IPS-15b (cell line): ENCODE measurements around the gene PRCP.

Source experiments
- H3K27me3 ChIP-seq: one replicate; pipeline ENCODE4 v1.6.1; 2013; ENCODE audit warnings: low read length; ENCODE audit not compliant: control insufficient read depth, insufficient read depth
- H3K36me3 ChIP-seq: one replicate; pipeline ENCODE4 v1.6.1; 2013; ENCODE audit warnings: low read length; ENCODE audit not compliant: control insufficient read depth, insufficient read depth
- H3K4me1 ChIP-seq: one replicate; pipeline ENCODE4 v1.6.1; 2013; ENCODE audit warnings: mild to moderate bottlenecking, low read length; ENCODE audit not compliant: control insufficient read depth, insufficient read depth
- H3K4me3 ChIP-seq: one replicate; pipeline ENCODE4 v1.5.1; 2013; ENCODE audit warnings: low read depth, low read length
- H3K9ac ChIP-seq: one replicate; pipeline ENCODE4 v1.6.1; 2013; ENCODE audit warnings: low read depth, mild to moderate bottlenecking, low read length
- H3K9me3 ChIP-seq: one replicate; pipeline ENCODE4 v1.6.1; 2013; ENCODE audit warnings: mild to moderate bottlenecking, low read length; ENCODE audit not compliant: control insufficient read depth, insufficient read depth

PRCP gene

DNA sequence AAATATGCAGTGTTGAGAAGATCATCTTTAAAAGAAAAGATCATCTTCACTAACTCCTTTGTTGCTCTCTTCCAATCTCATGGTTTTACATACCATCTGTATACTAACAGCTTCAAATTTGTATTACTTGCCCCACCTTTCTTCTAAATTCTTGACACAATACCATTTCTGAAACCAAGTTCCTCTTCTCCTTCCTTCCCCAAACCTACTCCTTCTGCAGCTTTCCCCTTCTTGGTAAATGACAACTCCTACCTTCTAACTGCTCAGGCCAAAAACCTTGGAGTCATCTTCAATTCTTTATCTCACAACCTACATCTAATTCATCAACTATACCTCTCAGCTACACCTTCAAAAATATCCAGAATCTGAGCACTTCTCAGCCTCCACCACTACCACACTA is 9.3 kb downstream of the PRCP start:
- Histone ChIP-seq H3K9ac (no peak overlapping the region), H3K9me3 (no peaks in the 10 kb centered on the region), H3K27me3 (no peaks in the 10 kb centered on the region), H3K36me3 (no peaks in the 10 kb centered on the region), H3K4me3 (no peak overlapping the region), H3K4me1 (no peaks in the 10 kb centered on the region)

DNA sequence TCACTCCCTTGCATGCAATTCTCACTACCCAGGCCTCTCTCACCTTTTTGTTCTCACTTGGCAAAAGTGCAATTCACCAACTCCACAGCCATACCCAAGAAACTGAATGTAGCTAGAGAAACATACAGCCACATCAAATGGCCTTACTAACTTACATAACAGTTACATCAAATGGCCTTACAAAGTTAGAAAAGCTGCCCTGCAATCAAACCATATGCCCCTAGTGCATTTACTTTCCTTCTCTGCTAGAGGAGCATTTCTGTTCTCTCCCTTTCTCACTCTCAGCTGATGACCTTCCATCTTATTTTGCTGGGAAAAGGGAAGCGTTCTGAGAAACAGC is 10.3 kb downstream of the PRCP start:
- Histone ChIP-seq H3K4me1 (no peaks in the 10 kb centered on the region), H3K27me3 (no peaks in the 10 kb centered on the region), H3K9ac (no peak overlapping the region), H3K9me3 (no peaks in the 10 kb centered on the region), H3K36me3 (no peaks in the 10 kb centered on the region), H3K4me3 (no peak overlapping the region)

DNA sequence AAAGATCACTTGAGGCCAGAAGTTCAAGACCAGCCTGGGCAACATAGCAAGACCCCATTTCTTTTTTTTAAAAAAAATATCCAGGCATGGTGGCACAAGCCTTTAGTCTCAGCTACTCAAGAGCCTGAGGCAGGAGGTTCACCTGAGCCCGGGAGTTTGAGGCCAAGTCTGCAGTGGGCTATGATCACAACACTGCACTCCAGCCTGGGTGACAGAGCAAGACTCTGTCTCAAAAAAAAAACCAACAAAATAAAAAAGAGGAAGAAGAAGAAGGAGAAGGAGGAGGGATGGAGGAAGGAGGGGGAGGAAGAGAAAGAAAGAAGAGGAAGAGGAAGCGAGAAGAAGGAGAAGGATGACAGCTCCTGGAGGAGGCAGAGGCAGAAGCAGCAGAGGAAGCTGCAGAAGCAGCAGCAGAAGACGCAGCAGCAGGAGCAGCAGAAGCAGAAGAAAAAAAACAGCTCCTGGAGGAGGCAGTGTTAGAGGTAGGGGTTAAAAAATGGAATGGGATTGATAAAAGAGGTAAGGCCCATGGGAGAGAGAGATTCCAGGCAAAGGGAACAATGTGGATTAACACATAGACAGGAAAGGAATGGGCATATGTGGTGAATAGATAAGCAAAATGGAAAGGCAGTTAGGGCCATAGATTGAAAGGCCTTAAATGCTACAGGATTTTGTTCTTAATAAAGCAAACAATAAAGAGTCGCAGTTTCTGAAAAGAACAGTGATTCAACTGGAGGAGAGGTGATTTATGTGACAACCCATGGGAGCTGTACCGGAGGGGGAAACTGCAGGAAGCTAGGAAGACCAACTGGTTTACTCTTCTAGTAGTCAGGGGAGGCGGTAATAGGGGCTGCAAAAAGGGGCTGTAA is 10.9 kb downstream of the PRCP start:
- Histone ChIP-seq H3K9ac (no peak overlapping the region), H3K4me3 (no peak overlapping the region), H3K27me3 (no peaks in the 10 kb centered on the region), H3K4me1 (no peaks in the 10 kb centered on the region), H3K36me3 (no peaks in the 10 kb centered on the region), H3K9me3 (no peaks in the 10 kb centered on the region)

DNA sequence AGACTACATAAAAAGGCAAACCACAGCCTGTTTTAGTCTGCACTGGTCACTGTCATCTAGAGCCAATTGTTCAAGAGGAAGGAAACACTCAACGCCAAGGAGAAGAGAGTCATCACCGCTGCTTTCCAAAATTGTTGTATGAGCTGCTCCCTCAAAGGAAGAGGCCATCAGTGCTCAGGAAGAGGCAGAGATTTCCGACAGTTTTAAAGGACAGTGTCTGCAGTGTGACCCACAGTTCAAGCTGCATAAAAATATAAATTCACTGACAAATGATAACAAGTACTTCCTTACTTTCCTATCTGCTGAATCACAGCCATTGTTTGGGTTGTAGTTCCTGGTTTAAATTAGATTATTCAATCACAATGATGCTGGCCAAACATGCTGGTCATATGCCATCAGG is 16.4 kb downstream of the PRCP start:
- H3K9me3 ChIP-seq: peaks cover 7% of the 10 kb centered on the region

DNA sequence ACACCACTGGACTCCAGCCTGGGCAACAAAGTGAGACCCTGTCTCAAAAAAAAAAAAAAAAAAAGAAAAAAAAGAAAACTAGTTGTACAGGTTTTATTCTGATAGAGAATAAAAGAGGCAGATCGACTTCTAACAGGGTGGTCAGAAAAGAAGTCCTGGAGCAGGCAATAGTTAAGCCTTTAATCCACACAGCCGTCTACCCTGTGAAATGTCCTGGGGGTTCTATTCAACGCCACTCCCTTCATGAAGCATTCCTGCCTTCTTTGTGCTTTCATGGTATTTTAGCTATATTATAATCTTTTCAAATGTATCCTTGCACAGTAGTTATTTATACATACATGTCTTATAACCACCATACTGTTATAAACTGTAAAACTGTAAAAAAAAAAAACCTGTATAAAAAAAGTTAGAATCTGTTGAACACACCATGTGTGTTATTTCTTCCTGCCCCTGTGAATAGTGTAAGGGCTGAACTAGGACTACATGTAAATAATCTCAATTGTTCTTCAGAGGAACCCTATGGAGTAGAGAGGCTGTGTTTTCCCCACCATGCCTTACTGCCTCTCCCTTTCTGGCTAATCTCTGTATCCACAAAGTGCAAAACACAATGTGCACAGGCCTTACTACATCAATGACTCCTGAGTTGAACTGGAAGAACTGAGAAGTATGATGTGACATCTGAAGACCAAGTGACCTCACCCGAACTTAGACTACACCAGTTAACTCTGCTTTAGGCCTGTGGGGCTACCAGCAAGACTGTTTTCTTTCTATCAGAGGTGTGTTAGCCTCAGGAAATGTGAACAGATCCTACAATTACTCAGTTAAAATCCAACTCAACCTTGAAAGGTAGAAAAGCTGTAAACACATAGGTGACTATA is 25.3 kb downstream of the PRCP start:
- Histone ChIP-seq H3K9ac (no peak overlapping the region), H3K36me3 (no peaks in the 10 kb centered on the region), H3K4me1 (no peaks in the 10 kb centered on the region), H3K9me3 (no peaks in the 10 kb centered on the region), H3K4me3 (no peak overlapping the region), H3K27me3 (no peaks in the 10 kb centered on the region)

More for the DNA sequence above, 16.4 kb downstream of the PRCP start:
- H3K9ac ChIP-seq: no peak overlapping the region
- H3K4me1 ChIP-seq: no peaks in the 10 kb centered on the region
- H3K36me3 ChIP-seq: no peaks in the 10 kb centered on the region
- no peak overlapping the region for H3K4me3 ChIP-seq
- H3K27me3 ChIP-seq: no peaks in the 10 kb centered on the region

DNA sequence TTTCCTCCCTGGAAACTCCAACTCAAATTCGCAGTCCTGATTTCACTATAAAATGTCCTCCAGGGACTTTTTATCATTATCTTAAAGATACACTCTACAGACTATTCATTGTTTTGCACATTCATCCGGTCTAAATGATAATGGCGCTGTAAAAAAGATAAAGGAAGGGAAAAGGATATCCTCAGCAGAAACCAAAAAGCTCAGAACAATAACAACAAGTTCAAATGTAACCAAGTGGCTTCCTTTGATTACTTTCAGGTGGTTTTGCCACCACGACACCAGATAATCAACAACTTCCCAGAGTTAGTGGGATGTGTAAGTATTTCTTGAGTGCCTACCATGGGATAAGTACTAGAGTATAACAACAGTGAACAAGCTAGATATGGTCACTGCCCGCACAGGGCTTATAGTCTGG is 26.3 kb downstream of the PRCP start:
- no peaks in the 10 kb centered on the region for H3K4me1 ChIP-seq
- no peaks in the 10 kb centered on the region for H3K27me3 ChIP-seq
- H3K9ac ChIP-seq: no peak overlapping the region
- H3K36me3 ChIP-seq: no peaks in the 10 kb centered on the region
- H3K4me3 ChIP-seq: no peak overlapping the region
- no peaks in the 10 kb centered on the region for H3K9me3 ChIP-seq

DNA sequence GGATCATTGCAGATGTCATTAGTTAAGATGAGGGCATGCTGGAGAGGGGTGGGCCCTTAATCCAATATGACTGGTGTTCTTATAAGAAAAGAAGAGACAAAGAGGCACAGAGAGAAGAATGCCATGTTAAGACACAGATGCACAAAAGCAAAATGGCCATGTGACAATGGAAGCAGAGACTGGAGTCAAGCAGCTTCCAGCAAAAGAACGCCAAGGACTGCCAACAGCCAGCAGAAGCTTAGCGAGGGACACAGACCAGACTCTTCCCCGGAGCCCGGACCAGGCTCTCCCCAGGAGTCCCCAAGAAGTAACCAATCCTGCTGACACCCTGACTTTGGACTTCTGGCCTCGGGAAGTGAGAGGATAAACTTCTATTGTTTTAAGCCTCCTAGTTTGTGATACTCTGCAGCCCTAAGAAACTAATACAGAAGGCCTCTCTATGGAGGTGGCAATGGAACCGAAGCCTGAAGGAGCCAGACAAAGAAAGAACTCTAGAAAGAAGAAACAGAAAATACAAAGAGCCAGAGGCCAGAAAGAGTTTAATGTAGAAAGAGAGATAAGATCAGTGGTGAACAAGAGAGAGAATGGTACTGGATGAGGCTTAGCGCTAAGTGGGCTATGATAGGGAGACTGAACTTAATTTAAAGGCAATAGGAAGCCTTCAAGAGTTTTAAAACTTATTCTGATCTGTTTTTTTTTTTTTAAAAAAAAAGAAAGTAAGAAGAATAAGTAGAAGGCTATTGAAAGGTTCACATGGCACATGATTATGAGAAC is 27.7 kb downstream of the PRCP start:
- Histone ChIP-seq H3K9me3 (no peaks in the 10 kb centered on the region), H3K4me1 (no peaks in the 10 kb centered on the region), H3K9ac (no peak overlapping the region), H3K36me3 (no peaks in the 10 kb centered on the region), H3K4me3 (no peak overlapping the region), H3K27me3 (no peaks in the 10 kb centered on the region)

DNA sequence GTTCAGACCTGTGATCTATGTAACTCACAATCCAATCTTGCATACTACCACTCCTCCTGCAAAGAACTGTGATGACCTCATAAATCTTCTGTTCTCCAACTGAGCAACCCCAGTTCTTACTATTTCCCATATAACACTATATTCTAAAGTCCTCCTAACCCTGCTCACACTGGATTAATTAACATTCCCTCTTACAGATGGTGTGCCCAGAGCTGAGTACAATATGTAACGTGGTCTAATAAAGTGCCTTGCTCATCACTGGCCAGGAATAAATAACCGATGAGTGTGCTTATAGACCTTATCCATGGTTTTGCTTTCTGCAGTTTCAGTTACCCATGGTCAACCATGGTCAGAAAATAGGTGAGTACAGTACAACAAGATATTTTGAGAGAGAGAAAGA is 28.6 kb downstream of the PRCP start:
- Histone ChIP-seq H3K9me3 (no peaks in the 10 kb centered on the region), H3K36me3 (no peaks in the 10 kb centered on the region), H3K4me1 (no peaks in the 10 kb centered on the region), H3K4me3 (no peak overlapping the region), H3K9ac (no peak overlapping the region), H3K27me3 (no peaks in the 10 kb centered on the region)

DNA sequence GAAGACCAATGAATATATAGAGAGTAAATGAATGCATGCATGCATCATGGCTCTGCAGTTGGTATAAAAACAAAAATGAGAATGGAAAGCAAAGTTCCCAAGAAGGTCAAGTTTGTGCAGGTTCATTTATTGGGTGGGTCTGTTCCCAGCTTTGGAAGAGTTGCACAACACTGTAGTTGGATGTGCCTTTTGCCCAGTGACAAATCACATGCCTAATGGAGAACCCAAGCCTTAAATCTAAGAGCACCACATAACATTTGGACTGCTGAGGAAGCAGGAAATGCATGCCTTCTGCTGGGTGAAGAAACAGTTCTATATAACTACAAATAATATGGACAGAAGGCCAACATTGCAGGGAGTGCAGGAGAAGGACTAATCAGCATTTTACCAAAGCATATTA is 30.6 kb downstream of the PRCP start:
- Histone ChIP-seq H3K36me3 (no peaks in the 10 kb centered on the region), H3K4me1 (no peaks in the 10 kb centered on the region), H3K27me3 (no peaks in the 10 kb centered on the region), H3K4me3 (no peak overlapping the region), H3K9me3 (no peaks in the 10 kb centered on the region), H3K9ac (no peak overlapping the region)

DNA sequence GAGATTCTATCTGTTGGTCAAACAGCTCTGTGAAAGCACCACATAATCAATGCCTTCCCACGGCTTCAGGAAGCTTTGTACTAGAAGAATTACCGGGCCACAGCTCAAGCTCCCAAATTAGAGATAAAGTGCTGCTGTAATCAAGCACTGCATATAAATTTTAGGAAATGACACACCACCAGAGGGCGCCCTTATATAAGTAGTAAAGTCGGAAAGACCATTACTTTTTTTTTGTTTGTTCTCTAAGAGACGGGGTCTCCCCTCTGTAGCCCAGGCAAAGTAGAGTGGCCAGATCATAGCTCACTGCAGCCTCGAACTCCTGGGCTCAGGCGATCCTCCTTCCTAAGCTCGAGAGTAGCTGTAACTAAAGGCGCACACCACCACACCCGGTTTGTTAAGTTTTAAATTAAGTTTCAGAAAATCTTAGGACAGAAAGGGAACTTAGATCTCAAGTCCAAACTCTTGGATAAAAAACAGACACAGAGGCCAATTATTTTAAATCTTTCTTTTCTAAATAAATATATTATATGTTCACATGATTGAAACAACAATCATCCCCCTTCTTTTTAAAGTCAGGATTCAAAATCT is 32.6 kb downstream of the PRCP start:
- Histone ChIP-seq H3K9me3 (no peaks in the 10 kb centered on the region), H3K9ac (peak overlapping the region; percentile 39), H3K27me3 (no peaks in the 10 kb centered on the region), H3K4me1 (no peaks in the 10 kb centered on the region), H3K36me3 (no peaks in the 10 kb centered on the region), H3K4me3 (no peak overlapping the region)

DNA sequence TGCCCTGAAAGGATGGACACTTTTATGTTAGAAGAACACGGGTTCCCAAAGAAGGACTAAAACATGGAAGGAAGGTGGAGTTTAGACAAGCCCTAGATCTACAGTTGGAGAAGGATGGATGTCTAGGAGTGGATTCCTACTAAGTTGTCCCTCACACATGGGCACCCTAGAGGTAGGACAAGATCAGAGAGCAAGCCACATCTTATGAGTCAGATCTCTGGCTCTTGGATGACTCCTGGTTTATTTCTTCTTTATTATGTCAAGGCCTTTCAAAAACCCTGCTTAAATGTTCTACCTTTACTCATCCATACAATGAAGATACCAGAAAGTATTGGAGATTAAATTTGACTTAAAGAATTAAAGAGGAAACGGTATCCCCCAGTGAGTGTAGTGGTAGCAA is 34.4 kb downstream of the PRCP start:
- no peaks in the 10 kb centered on the region for H3K36me3 ChIP-seq
- H3K27me3 ChIP-seq: no peaks in the 10 kb centered on the region
- no peaks in the 10 kb centered on the region for H3K9me3 ChIP-seq
- H3K9ac ChIP-seq: no peak overlapping the region
- H3K4me3 ChIP-seq: no peak overlapping the region
- no peaks in the 10 kb centered on the region for H3K4me1 ChIP-seq
